SK-N-MC (cell line): Measurements from ENCODE around the gene CYCS.
"Not testable (repeated sequence)": the region's sequence is repeated elsewhere in the genome, so short reads cannot be mapped to it uniquely, and the experiment has no call there.

Experiments used
- DNase-seq: peaks from one replicate; pipeline ENCODE4 v3.0.0-alpha.2; 2011; ENCODE audit warnings: low read depth, low spot score
- H3K27ac ChIP-seq: fragments of 200-600 bp; sonication (generic); 2 replicates; pipeline ENCODE4 v1.5.1; 2016; ENCODE audit warnings: mixed run types
- H3K36me3 ChIP-seq: fragments of 200-600 bp; sonication (generic); 2 replicates; pipeline ENCODE4 v1.6.1; 2017; ENCODE audit warnings: antibody characterized with exemption, low read length, mixed read lengths; ENCODE audit not compliant: insufficient read depth
- H3K4me3 ChIP-seq: fragments of 200-600 bp; sonication (generic); 2 replicates; pipeline ENCODE4 v1.5.1; 2016
- H3K9ac ChIP-seq: fragments of 200-600 bp; sonication (generic); 2 replicates; pipeline ENCODE4 v1.8.0; 2017; ENCODE audit warnings: mixed run types, mixed read lengths; ENCODE audit not compliant: insufficient read length
- H3K9me3 ChIP-seq: fragments of 200-600 bp; sonication (generic); 2 replicates; pipeline ENCODE4 v1.6.1; 2017; ENCODE audit warnings: low read depth, mild to moderate bottlenecking, antibody characterized with exemption, low read length, moderate library complexity, mixed read lengths
- EZH2 ChIP-seq: fragments of 200-600 bp; sonication (generic); IDR thresholded peaks from one replicate; pipeline ENCODE4 v1.6.1; 2017; ENCODE audit warnings: antibody characterized with exemption
- FOXP2 ChIP-seq: optimal IDR thresholded peaks from 2 replicates; pipeline ENCODE3; 2011; ENCODE audit warnings: mild to moderate bottlenecking, moderate library complexity; ENCODE audit not compliant: insufficient read depth; ENCODE audit errors: extremely low read length, control extremely low read depth
- POLR2AphosphoS5 ChIP-seq: IDR thresholded peaks from 2 replicates; pipeline ENCODE4 v1.6.1; 2012; ENCODE audit warnings: mild to moderate bottlenecking, low read depth, low read length, borderline replicate concordance

The CYCS gene

GRCh38 chr7:25124465-25125136 is 459 bp downstream of the CYCS start:
- no peak for DNase-seq
- H3K4me3 ChIP-seq = peak overlapping the region; percentile 97
- H3K27ac ChIP-seq = peak overlapping the region; percentile 69
- TF ChIP-seq POLR2AphosphoS5 = no peak
- no peak for TF ChIP-seq EZH2
- no peak for TF ChIP-seq FOXP2
- peaks cover 51% of the 10 kb centered on the region for H3K36me3 ChIP-seq
- H3K9ac ChIP-seq = peak overlapping the region; percentile 98
- no peaks in the 10 kb centered on the region for H3K9me3 ChIP-seq

GRCh38 chr7:25122373-25122772 is 2.7 kb downstream of the CYCS start:
- Histone ChIP-seq H3K9me3 (no peaks in the 10 kb centered on the region), H3K9ac (no peak overlapping the region), H3K4me3 (peak overlapping the region; percentile 25; the same call in 1 of the 2 replicates), H3K36me3 (peaks cover 53% of the 10 kb centered on the region), H3K27ac (no peak overlapping the region)
- DNase-seq = no peak
- TF ChIP-seq POLR2AphosphoS5 (no peak), EZH2 (no peak), FOXP2 (no peak)

- no peaks in the 10 kb centered on the region for H3K9me3 ChIP-seq
- DNase-seq = no peak
- peaks cover 53% of the 10 kb centered on the region for H3K36me3 ChIP-seq
- TF ChIP-seq POLR2AphosphoS5 (no peak), FOXP2 (no peak), EZH2 (no peak)
- no peak overlapping the region for H3K27ac ChIP-seq
- no peak overlapping the region for H3K9ac ChIP-seq
- H3K4me3 ChIP-seq = no peak overlapping the region
Observed at GRCh38 chr7:25121599-25121998, 3.5 kb downstream of the CYCS start.

- Histone ChIP-seq H3K27ac (peak overlapping the region; percentile 46; the same call in 1 of the 2 replicates), H3K9ac (no peak overlapping the region), H3K4me3 (no peak overlapping the region), H3K36me3 (peaks cover 47% of the 10 kb centered on the region), H3K9me3 (no peaks in the 10 kb centered on the region)
- DNase-seq = no peak
- TF ChIP-seq FOXP2 = no peak
- no peak for TF ChIP-seq EZH2
- no peak for TF ChIP-seq POLR2AphosphoS5
Observed at GRCh38 chr7:25119102-25119501, 6.0 kb downstream of the CYCS start.

- no peak for TF ChIP-seq EZH2
- no peak for TF ChIP-seq FOXP2
- TF ChIP-seq POLR2AphosphoS5 = no peak; the same call in 1 of the 2 replicates
- H3K4me3 ChIP-seq = no peak overlapping the region
- no peaks in the 10 kb centered on the region for H3K9me3 ChIP-seq
- peaks cover 38% of the 10 kb centered on the region for H3K36me3 ChIP-seq
- H3K27ac ChIP-seq = 0 out of 2 replicates have a peak overlapping the region, but pooled peaks have one; percentile 3
- H3K9ac ChIP-seq = no peak overlapping the region
- DNase-seq = no peak
Observed at GRCh38 chr7:25118048-25118753, 6.9 kb downstream of the CYCS start.

- Histone ChIP-seq H3K9me3 (no peaks in the 10 kb centered on the region), H3K4me3 (no peak overlapping the region), H3K36me3 (peaks cover 31% of the 10 kb centered on the region), H3K27ac (0 out of 2 replicates have a peak overlapping the region, but pooled peaks have one; percentile 10), H3K9ac (no peak overlapping the region)
- TF ChIP-seq POLR2AphosphoS5 = no peak
- no peak for TF ChIP-seq FOXP2
- no peak for TF ChIP-seq EZH2
- DNase-seq = no peak
Observed at GRCh38 chr7:25117226-25118047, 7.6 kb downstream of the CYCS start.

- no peak for DNase-seq
- H3K27ac ChIP-seq = no peak overlapping the region
- no peak for TF ChIP-seq FOXP2
- TF ChIP-seq EZH2 = no peak
- TF ChIP-seq POLR2AphosphoS5 = 0 out of 2 replicates have a peak, but pooled peaks have one; percentile 9
Observed at GRCh38 chr7:25116621-25117020, 8.4 kb downstream of the CYCS start.

GRCh38 chr7:25110514-25110913 is 14.5 kb downstream of the CYCS start:
- not testable (repeated sequence) for H3K9me3 ChIP-seq, H3K4me3 ChIP-seq, DNase-seq, H3K27ac ChIP-seq, H3K36me3 ChIP-seq, H3K9ac ChIP-seq

More at GRCh38 chr7:25116621-25117020, 8.4 kb downstream of the CYCS start:
- Histone ChIP-seq H3K4me3 (no peak overlapping the region), H3K9ac (no peak overlapping the region), H3K36me3 (peaks cover 23% of the 10 kb centered on the region), H3K9me3 (no peaks in the 10 kb centered on the region)
